NT2/D1 (cell line): ENCODE measurements around the gene TEX12.

ENCODE experiments used
- DNase-seq: peaks from one replicate; pipeline ENCODE4 v3.0.0-alpha.2; 2011; ENCODE audit warnings: low read depth, low spot score
- H3K27me3 ChIP-seq: 2 replicates; pipeline ENCODE4 v1.6.0; 2011; ENCODE audit warnings: mild to moderate bottlenecking; ENCODE audit not compliant: insufficient read length, insufficient read depth
- H3K36me3 ChIP-seq: 2 replicates; pipeline ENCODE4 v1.6.1; 2011; ENCODE audit warnings: mild to moderate bottlenecking, low read length, mixed read lengths; ENCODE audit not compliant: insufficient read depth, insufficient read length
- H3K4me1 ChIP-seq: 2 replicates; pipeline ENCODE4 v1.5.1; 2011; ENCODE audit not compliant: insufficient read depth, insufficient read length
- H3K4me3 ChIP-seq: 2 replicates; pipeline ENCODE4 v1.5.1; 2011; ENCODE audit warnings: low read depth; ENCODE audit not compliant: insufficient read length
- H3K9ac ChIP-seq: 2 replicates; pipeline ENCODE4 v1.6.0; 2011; ENCODE audit warnings: low read depth; ENCODE audit not compliant: insufficient read length
- H3K9me3 ChIP-seq: 2 replicates; pipeline ENCODE4 v1.5.1; 2011; ENCODE audit warnings: mild to moderate bottlenecking, low read length; ENCODE audit not compliant: insufficient read depth
- SUZ12 ChIP-seq: IDR thresholded peaks from 2 replicates; pipeline ENCODE4 v1.6.1; 2011; ENCODE audit not compliant: insufficient read length, insufficient read depth; ENCODE audit errors: extremely low read depth
- YY1 ChIP-seq: IDR thresholded peaks from 2 replicates; pipeline ENCODE4 v1.6.1; 2011; ENCODE audit not compliant: insufficient read length, insufficient read depth
- ZNF274 ChIP-seq: IDR thresholded peaks from 2 replicates; pipeline ENCODE4 v1.6.1; 2011; ENCODE audit warnings: mild to moderate bottlenecking, low read depth, low read length

The TEX12 gene

GRCh38 chr11:112132737-112133136 lies 34.4 kb upstream of the TEX12 start:
- H3K4me3 ChIP-seq: no peak overlapping the region
- no peaks in the 10 kb centered on the region for H3K9me3 ChIP-seq
- no peak for DNase-seq
- no peak overlapping the region for H3K9ac ChIP-seq
- TF ChIP-seq SUZ12 (no peak), ZNF274 (no peak), YY1 (no peak)
- H3K36me3 ChIP-seq: no peaks in the 10 kb centered on the region
- no peaks in the 10 kb centered on the region for H3K27me3 ChIP-seq
- H3K4me1 ChIP-seq: no peaks in the 10 kb centered on the region

- TF ChIP-seq YY1 (no peak), SUZ12 (no peak), ZNF274 (no peak)
- no peaks in the 10 kb centered on the region for H3K9me3 ChIP-seq
- no peak for DNase-seq
Measured at GRCh38 chr11:112134473-112134872, 32.7 kb upstream of the TEX12 start.

GRCh38 chr11:112143597-112143996 lies 23.6 kb upstream of the TEX12 start:
- Histone ChIP-seq H3K27me3 (no peaks in the 10 kb centered on the region), H3K9ac (no peak overlapping the region), H3K36me3 (no peaks in the 10 kb centered on the region), H3K4me1 (no peaks in the 10 kb centered on the region), H3K9me3 (no peaks in the 10 kb centered on the region), H3K4me3 (no peak overlapping the region)
- no peak for DNase-seq
- TF ChIP-seq YY1 (no peak), ZNF274 (no peak), SUZ12 (no peak)

More at GRCh38 chr11:112134473-112134872, 32.7 kb upstream of the TEX12 start:
- H3K4me3 ChIP-seq: no peak overlapping the region
- no peak overlapping the region for H3K9ac ChIP-seq
- H3K36me3 ChIP-seq: no peaks in the 10 kb centered on the region
- H3K27me3 ChIP-seq: no peaks in the 10 kb centered on the region
- no peaks in the 10 kb centered on the region for H3K4me1 ChIP-seq

- no peaks in the 10 kb centered on the region for H3K9me3 ChIP-seq
- H3K9ac ChIP-seq: no peak overlapping the region
- H3K4me3 ChIP-seq: no peak overlapping the region
- TF ChIP-seq YY1 (no peak), ZNF274 (no peak)
- no peak for DNase-seq
- H3K27me3 ChIP-seq: no peaks in the 10 kb centered on the region
- no peaks in the 10 kb centered on the region for H3K36me3 ChIP-seq
- no peaks in the 10 kb centered on the region for H3K4me1 ChIP-seq
Measured at GRCh38 chr11:112150517-112150916, 16.7 kb upstream of the TEX12 start.

- no peaks in the 10 kb centered on the region for H3K4me1 ChIP-seq
- H3K9me3 ChIP-seq: no peaks in the 10 kb centered on the region
- no peaks in the 10 kb centered on the region for H3K36me3 ChIP-seq
- DNase-seq: no peak
- no peak overlapping the region for H3K4me3 ChIP-seq
- no peak overlapping the region for H3K9ac ChIP-seq
- TF ChIP-seq ZNF274 (no peak), YY1 (no peak), SUZ12 (no peak)
- no peaks in the 10 kb centered on the region for H3K27me3 ChIP-seq
Measured at GRCh38 chr11:112156153-112156955, 10.8 kb upstream of the TEX12 start.

- Histone ChIP-seq H3K36me3 (no peaks in the 10 kb centered on the region), H3K4me3 (no peak overlapping the region), H3K9me3 (no peaks in the 10 kb centered on the region), H3K27me3 (no peaks in the 10 kb centered on the region), H3K4me1 (no peaks in the 10 kb centered on the region), H3K9ac (no peak overlapping the region)
- no peak for DNase-seq
- TF ChIP-seq SUZ12: no peak
- TF ChIP-seq YY1: no peak
- no peak for TF ChIP-seq ZNF274
Measured at GRCh38 chr11:112156956-112157766, 10.0 kb upstream of the TEX12 start.
